ENCODE measurements around the gene CDK15. TPM values are rescaled to one million over a fixed set of nuclear protein-coding genes. Genes with fewer than 3 reads are reported as not detected.

The CDK15 gene
- total RNA-seq, 1 donor from 2014 or later: 0.21 TPM

DNA sequence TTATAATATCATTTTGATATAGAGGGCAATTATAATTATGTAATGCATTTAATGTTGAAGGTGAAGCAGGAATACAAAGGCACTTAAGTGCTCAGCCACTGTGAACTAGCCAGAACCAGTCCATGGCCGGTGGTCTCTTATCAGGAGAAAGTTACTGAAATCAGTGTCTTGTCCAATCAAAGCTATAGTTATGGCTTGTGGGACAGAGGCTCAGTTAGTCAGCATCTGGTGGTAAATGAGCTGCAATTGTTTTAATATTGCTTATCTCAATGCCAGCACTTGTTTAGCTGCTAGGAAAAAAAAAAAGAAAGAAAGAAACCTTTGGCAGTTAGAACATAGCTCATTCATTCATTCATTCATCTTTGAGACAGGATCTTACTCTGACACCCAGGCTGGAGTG lies 21.8 kb upstream of the CDK15 start:
- H3K27me3 ChIP-seq (ENCODE audit: control insufficient read depth, insufficient read depth, low read length): no peaks in the 10 kb centered on the region
- H3K36me3 ChIP-seq (ENCODE audit: control insufficient read depth, insufficient read depth, low read length): no peaks in the 10 kb centered on the region
- DNase-seq (ENCODE audit: low read depth): no peak
- no peak overlapping the region for H3K4me3 ChIP-seq (ENCODE audit: low read depth, low read length)
- TF ChIP-seq, protein P1, sequence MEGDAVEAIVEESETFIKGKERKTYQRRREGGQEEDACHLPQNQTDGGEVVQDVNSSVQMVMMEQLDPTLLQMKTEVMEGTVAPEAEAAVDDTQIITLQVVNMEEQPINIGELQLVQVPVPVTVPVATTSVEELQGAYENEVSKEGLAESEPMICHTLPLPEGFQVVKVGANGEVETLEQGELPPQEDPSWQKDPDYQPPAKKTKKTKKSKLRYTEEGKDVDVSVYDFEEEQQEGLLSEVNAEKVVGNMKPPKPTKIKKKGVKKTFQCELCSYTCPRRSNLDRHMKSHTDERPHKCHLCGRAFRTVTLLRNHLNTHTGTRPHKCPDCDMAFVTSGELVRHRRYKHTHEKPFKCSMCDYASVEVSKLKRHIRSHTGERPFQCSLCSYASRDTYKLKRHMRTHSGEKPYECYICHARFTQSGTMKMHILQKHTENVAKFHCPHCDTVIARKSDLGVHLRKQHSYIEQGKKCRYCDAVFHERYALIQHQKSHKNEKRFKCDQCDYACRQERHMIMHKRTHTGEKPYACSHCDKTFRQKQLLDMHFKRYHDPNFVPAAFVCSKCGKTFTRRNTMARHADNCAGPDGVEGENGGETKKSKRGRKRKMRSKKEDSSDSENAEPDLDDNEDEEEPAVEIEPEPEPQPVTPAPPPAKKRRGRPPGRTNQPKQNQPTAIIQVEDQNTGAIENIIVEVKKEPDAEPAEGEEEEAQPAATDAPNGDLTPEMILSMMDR (IDR thresholded peaks at IDR 0.05; ENCODE audit: insufficient read depth, low read length, poor library complexity, severe bottlenecking): no peak

DNA sequence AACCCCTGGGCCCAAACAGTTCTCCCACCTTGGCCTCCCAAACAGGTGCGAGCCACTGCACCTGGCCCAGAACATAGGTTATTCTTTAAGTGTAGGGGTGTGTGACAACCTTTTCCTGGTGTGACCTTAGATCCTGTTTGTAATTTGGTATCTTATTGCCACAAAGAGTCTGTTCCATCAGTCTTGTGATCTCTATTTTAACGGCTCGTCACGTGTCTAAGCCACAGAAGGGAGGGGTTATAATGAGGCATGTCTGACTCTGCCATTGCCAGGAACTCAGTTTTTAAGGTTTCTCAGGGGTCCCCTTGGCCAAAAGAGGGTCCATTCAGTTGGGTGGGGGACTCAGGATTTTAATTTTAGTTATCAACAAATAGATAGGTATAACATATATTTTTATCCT lies 21.2 kb upstream of the CDK15 start:
- no peak for DNase-seq (ENCODE audit: low read depth)
- Histone ChIP-seq H3K36me3 (ENCODE audit: control insufficient read depth, insufficient read depth, low read length) (no peaks in the 10 kb centered on the region), H3K4me3 (ENCODE audit: low read depth, low read length) (no peak overlapping the region), H3K27me3 (ENCODE audit: control insufficient read depth, insufficient read depth, low read length) (no peaks in the 10 kb centered on the region)
- TF ChIP-seq, protein P1 (IDR thresholded peaks at IDR 0.05; ENCODE audit: insufficient read depth, low read length, poor library complexity, severe bottlenecking): no peak

DNA sequence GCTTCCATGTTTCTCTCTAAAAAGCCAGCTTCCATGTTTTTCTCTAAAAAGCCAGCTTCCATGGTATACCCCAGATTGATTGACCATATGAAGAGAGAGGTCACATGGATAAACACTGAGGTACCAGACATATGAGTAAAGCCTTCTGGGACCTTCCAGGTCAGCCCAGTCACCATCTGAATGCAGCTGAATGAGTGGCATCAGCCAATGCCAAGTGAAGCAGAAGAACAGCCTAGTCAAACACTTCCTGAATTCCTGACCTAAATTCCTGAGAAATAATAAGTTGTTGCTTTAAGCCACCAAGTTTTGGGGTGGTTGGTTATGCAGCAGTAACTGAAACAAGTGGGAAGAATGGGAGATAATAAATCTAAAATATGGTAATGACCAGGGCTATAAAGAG lies 19.9 kb upstream of the CDK15 start:
- TF ChIP-seq, protein P1 (IDR thresholded peaks at IDR 0.05; ENCODE audit: insufficient read depth, low read length, poor library complexity, severe bottlenecking): no peak
- Histone ChIP-seq H3K27me3 (ENCODE audit: control insufficient read depth, insufficient read depth, low read length) (no peaks in the 10 kb centered on the region), H3K36me3 (ENCODE audit: control insufficient read depth, insufficient read depth, low read length) (no peaks in the 10 kb centered on the region), H3K4me3 (ENCODE audit: low read depth, low read length) (no peak overlapping the region)
- DNase-seq (ENCODE audit: low read depth): no peak

DNA sequence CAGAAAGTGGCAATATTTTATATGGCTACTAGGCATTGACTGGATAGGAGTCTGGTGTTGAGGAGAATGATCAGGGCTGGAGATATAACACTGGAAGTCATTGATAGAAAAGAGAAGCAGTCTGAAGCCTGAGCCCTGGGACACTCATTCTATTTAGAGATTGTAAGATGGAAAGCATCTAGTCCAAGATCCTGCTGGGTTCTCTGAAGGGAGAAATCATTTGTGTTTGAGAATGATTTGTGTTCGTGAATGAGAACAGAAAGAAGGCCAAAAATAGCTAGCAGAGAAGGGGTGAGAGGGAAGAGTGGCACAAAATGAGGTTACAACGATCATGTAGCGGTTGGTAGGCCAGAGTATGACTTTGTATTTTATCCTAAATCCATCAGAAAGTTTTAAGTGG lies 18.0 kb upstream of the CDK15 start:
- no peaks in the 10 kb centered on the region for H3K27me3 ChIP-seq (ENCODE audit: control insufficient read depth, insufficient read depth, low read length)
- H3K36me3 ChIP-seq (ENCODE audit: control insufficient read depth, insufficient read depth, low read length): no peaks in the 10 kb centered on the region
- no peak overlapping the region for H3K4me3 ChIP-seq (ENCODE audit: low read depth, low read length)
- TF ChIP-seq, protein P1 (IDR thresholded peaks at IDR 0.05; ENCODE audit: insufficient read depth, low read length, poor library complexity, severe bottlenecking): no peak
- DNase-seq (ENCODE audit: low read depth): no peak

DNA sequence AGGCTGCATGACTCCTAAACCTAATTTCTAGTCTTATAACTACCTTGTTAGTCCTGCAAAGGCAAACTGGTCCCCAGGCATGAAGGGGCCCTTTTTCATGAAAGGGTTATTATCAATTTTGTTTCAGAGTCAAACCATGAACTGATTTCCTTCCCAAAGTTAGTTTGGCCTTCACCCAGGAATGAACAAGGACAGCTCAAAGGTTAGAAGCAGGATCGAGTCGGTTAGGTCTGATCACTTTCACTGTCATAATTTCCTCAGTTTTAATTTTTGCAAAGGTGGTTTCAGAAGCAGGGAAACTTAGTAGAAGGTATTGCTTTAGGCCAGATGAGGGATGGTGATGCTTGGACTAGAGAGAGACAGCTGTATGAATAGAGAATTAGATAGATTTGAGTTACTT lies 16.9 kb upstream of the CDK15 start:
- DNase-seq (ENCODE audit: low read depth): no peak
- TF ChIP-seq, protein P1 (IDR thresholded peaks at IDR 0.05; ENCODE audit: insufficient read depth, low read length, poor library complexity, severe bottlenecking): no peak
- Histone ChIP-seq H3K27me3 (ENCODE audit: control insufficient read depth, insufficient read depth, low read length) (no peaks in the 10 kb centered on the region), H3K36me3 (ENCODE audit: control insufficient read depth, insufficient read depth, low read length) (no peaks in the 10 kb centered on the region), H3K4me3 (ENCODE audit: low read depth, low read length) (no peak overlapping the region)

DNA sequence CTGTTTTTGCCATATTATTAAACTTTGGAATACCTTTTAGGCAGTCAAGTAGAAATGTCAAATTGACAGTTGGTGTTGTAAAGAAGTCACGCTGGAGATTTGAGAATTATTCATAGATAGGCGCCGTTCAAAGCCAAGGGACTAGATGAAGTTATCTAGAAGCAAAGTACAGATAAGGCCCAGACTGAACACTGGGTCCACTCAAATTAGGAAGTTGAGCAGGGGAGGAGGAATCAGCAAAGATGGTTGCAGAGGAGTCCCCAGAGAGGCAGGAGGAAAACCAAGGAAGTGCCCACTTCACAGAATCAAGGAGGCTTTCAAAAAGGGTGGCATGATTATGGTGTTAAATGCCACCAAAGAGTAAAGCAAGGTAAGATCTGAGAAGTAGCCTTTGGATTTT lies 16.0 kb upstream of the CDK15 start:
- no peak overlapping the region for H3K4me3 ChIP-seq (ENCODE audit: low read depth, low read length)
- no peaks in the 10 kb centered on the region for H3K27me3 ChIP-seq (ENCODE audit: control insufficient read depth, insufficient read depth, low read length)
- H3K36me3 ChIP-seq (ENCODE audit: control insufficient read depth, insufficient read depth, low read length): no peaks in the 10 kb centered on the region
- TF ChIP-seq, protein P1 (IDR thresholded peaks at IDR 0.05; ENCODE audit: insufficient read depth, low read length, poor library complexity, severe bottlenecking): no peak
- no peak for DNase-seq (ENCODE audit: low read depth)

All from kidney epithelial cell (primary cell).